HEK293 (cell line): ENCODE results near the gene RBM14.

Experiments
- CTCF ChIA-PET: fragments of 350-600 bp; formaldehyde crosslinking; extraction: SDS; loops from one replicate; lab custom pipeline; 2021; ENCODE audit warnings: antibody characterized with exemption; lab: Yijun Ruan, JAX
- POLR2A ChIA-PET: fragments of 300-600 bp; formaldehyde crosslinking; extraction: SDS; loops from one replicate; lab custom pipeline; 2020; ENCODE audit warnings: antibody characterized with exemption, inconsistent platforms; lab: Yijun Ruan, JAX
- H3K27ac ChIP-seq: fragments of 200-500 bp; sonication (Bioruptor generic); 2 replicates; pipeline ENCODE4 v1.5.1; 2014; ENCODE audit warnings: low read depth, low read length, control low read depth, inconsistent platforms; ENCODE audit errors: extremely low read depth
- H3K36me3 ChIP-seq, 2 experiments: fragments of 200-500 bp in 1 of 2; sonication (Bioruptor generic) in 1 of 2; 1 replicate in 1 of 2; 2 replicates in 1 of 2; pipeline ENCODE4 v1.5.1; 2014 to 2017; ENCODE audit warnings: inconsistent platforms in 2 of 2, low read length in 2 of 2; ENCODE audit not compliant: control insufficient read depth in 2 of 2, insufficient read depth in 1 of 2
- H3K4me1 ChIP-seq: fragments of 200-500 bp; sonication (Bioruptor generic); 2 replicates; pipeline ENCODE4 v1.5.1; 2014; ENCODE audit warnings: mild to moderate bottlenecking, low read length, inconsistent platforms; ENCODE audit not compliant: control insufficient read depth, insufficient read depth
- H3K4me3 ChIP-seq: 2 replicates; pipeline ENCODE4 v1.5.1; 2011; ENCODE audit warnings: low read depth, mild to moderate bottlenecking, control low read depth, low read length, moderate library complexity
- H3K9me3 ChIP-seq: fragments of 200-500 bp; sonication (Bioruptor generic); 2 replicates; pipeline ENCODE4 v1.5.1; 2014; ENCODE audit warnings: low read depth, low read length, inconsistent platforms; ENCODE audit not compliant: control insufficient read depth, insufficient read depth
- BCL11A ChIP-seq: fragments of 450-650 bp; formaldehyde crosslinking; IDR thresholded peaks from 2 replicates; pipeline ENCODE4 v1.5.1; 2016; ENCODE audit warnings: low read depth, missing biosample characterization, missing genetic modification characterization
- BCL11B ChIP-seq: fragments of 450-650 bp; formaldehyde crosslinking; IDR thresholded peaks from 2 replicates; pipeline ENCODE4 v1.5.1; 2016; ENCODE audit warnings: low read depth, missing biosample characterization, missing genetic modification characterization
- GLI4 ChIP-seq: fragments of 450-650 bp; formaldehyde crosslinking; IDR thresholded peaks from 2 replicates; pipeline ENCODE4 v1.5.1; 2016; ENCODE audit warnings: missing biosample characterization, missing genetic modification characterization
- OSR2 ChIP-seq: fragments of 450-650 bp; formaldehyde crosslinking; IDR thresholded peaks from 2 replicates; pipeline ENCODE4 v1.5.1; 2016; ENCODE audit warnings: missing biosample characterization, missing genetic modification characterization
- SCRT2 ChIP-seq: fragments of 450-650 bp; formaldehyde crosslinking; IDR thresholded peaks from 2 replicates; pipeline ENCODE4 v1.5.1; 2016; ENCODE audit warnings: missing biosample characterization, missing genetic modification characterization
- WT1 ChIP-seq: fragments of 450-650 bp; formaldehyde crosslinking; IDR thresholded peaks from 2 replicates; pipeline ENCODE4 v1.5.1; 2016; ENCODE audit warnings: missing biosample characterization, missing genetic modification characterization
- ZBTB1 ChIP-seq: fragments of 450-650 bp; formaldehyde crosslinking; IDR thresholded peaks from 2 replicates; pipeline ENCODE4 v1.5.1; 2016; ENCODE audit warnings: missing biosample characterization, missing genetic modification characterization
- ZFP37 ChIP-seq: fragments of 450-650 bp; formaldehyde crosslinking; IDR thresholded peaks from 2 replicates; pipeline ENCODE4 v1.5.1; 2016; ENCODE audit warnings: missing biosample characterization, missing genetic modification characterization
- ZNF155 ChIP-seq: fragments of 450-650 bp; formaldehyde crosslinking; IDR thresholded peaks from 2 replicates; pipeline ENCODE4 v1.5.1; 2016; ENCODE audit warnings: missing biosample characterization, missing genetic modification characterization
- ZNF16 ChIP-seq: fragments of 450-650 bp; formaldehyde crosslinking; IDR thresholded peaks from 2 replicates; pipeline ENCODE4 v1.5.1; 2016; ENCODE audit warnings: low read depth, missing biosample characterization, missing genetic modification characterization
- ZNF184 ChIP-seq: fragments of 450-650 bp; IDR thresholded peaks from 2 replicates; pipeline ENCODE4 v1.5.1; 2018; ENCODE audit warnings: missing biosample characterization, mild to moderate bottlenecking, missing genetic modification characterization
- ZNF302 ChIP-seq: fragments of 450-650 bp; formaldehyde crosslinking; IDR thresholded peaks from 2 replicates; pipeline ENCODE4 v1.5.1; 2016; ENCODE audit warnings: missing biosample characterization, missing genetic modification characterization, low read depth
- ZNF324 ChIP-seq: fragments of 450-650 bp; formaldehyde crosslinking; IDR thresholded peaks from 2 replicates; pipeline ENCODE4 v1.5.1; 2016; ENCODE audit warnings: missing biosample characterization, missing genetic modification characterization
- ZNF335 ChIP-seq: fragments of 450-650 bp; formaldehyde crosslinking; conservative IDR thresholded peaks from 2 replicates; pipeline ENCODE4 v1.5.1; 2016; ENCODE audit warnings: missing biosample characterization, missing genetic modification characterization
- ZNF473 ChIP-seq: fragments of 450-650 bp; formaldehyde crosslinking; IDR thresholded peaks from 2 replicates; pipeline ENCODE4 v1.5.1; 2017; ENCODE audit warnings: missing biosample characterization, missing genetic modification characterization
- ZNF544 ChIP-seq: fragments of 450-650 bp; formaldehyde crosslinking; IDR thresholded peaks from 2 replicates; pipeline ENCODE4 v1.5.0; 2017; ENCODE audit warnings: missing biosample characterization, missing genetic modification characterization
- ZNF645 ChIP-seq: fragments of 450-650 bp; formaldehyde crosslinking; IDR thresholded peaks from 2 replicates; pipeline ENCODE4; 2016; ENCODE audit warnings: missing biosample characterization, missing genetic modification characterization
- ZNF701 ChIP-seq: fragments of 450-650 bp; formaldehyde crosslinking; IDR thresholded peaks from 2 replicates; pipeline ENCODE4 v1.5.1; 2016; ENCODE audit warnings: missing biosample characterization, missing genetic modification characterization
- ZSCAN23 ChIP-seq: fragments of 450-650 bp; formaldehyde crosslinking; IDR thresholded peaks from 2 replicates; pipeline ENCODE4 v1.5.1; 2016; ENCODE audit warnings: missing biosample characterization, missing genetic modification characterization
- ZSCAN5A ChIP-seq: fragments of 450-650 bp; formaldehyde crosslinking; IDR thresholded peaks from 2 replicates; pipeline ENCODE4 v1.5.1; 2016; ENCODE audit warnings: missing biosample characterization, missing genetic modification characterization
- TF ChIP-seq, protein P1 (sequence below): fragments of 450-650 bp; formaldehyde crosslinking; IDR thresholded peaks from 2 replicates; pipeline ENCODE4 v1.5.1; 2016; ENCODE audit warnings: missing biosample characterization, missing genetic modification characterization
- TF ChIP-seq, protein P2 (sequence below): fragments of 450-650 bp; IDR thresholded peaks from 2 replicates; pipeline ENCODE4 v1.5.1; 2018; ENCODE audit warnings: missing biosample characterization, missing genetic modification characterization
- TF ChIP-seq, protein P3 (sequence below): fragments of 450-650 bp; formaldehyde crosslinking; IDR thresholded peaks from 2 replicates; pipeline ENCODE4 v1.5.1; 2017; ENCODE audit warnings: missing biosample characterization, missing genetic modification characterization

Gene RBM14

DNA sequence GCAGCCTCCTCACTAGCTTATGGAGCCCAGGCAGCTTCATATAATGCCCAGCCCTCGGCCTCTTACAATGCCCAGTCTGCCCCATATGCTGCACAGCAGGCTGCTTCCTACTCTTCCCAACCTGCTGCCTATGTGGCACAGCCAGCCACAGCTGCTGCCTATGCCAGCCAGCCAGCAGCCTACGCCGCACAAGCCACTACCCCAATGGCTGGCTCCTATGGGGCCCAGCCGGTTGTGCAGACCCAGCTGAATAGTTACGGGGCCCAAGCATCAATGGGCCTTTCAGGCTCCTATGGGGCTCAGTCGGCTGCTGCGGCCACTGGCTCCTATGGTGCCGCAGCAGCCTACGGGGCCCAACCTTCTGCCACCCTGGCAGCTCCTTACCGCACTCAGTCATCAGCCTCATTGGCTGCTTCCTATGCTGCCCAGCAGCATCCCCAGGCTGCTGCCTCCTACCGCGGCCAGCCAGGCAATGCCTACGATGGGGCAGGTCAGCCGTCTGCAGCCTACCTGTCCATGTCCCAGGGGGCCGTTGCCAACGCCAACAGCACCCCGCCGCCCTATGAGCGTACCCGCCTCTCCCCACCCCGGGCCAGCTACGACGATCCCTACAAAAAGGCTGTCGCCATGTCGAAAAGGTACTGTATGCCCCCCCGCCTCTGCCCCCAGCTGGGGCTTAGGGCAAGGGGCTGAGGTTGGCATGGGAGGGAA, 8.8 kb downstream of the RBM14 start:
- ChIA-PET POLR2A (interaction anchor here (1.3 to 7.0 kb wide), 3 partner anchors 9 to 20 kb away, joined by 3 to 42 read pairs (median 15); partner anchors contain the start of genes RBM14 and RBM4), CTCF (interaction anchor here (1.7 kb wide), 1 partner anchor 32 kb away, joined by 4 read pairs; the partner anchor contains the start of genes CCDC87 and CCS)
- Histone ChIP-seq H3K27ac (no peak overlapping the region), H3K9me3 (no peaks in the 10 kb centered on the region), H3K36me3 (peaks cover 13 to 98% of the 10 kb centered on the region in 2 experiments; a peak in 2 of 3 replicates), H3K4me3 (no peak overlapping the region), H3K4me1 (0 out of 2 replicates have a peak, but pooled peaks cover 3% of the 10 kb centered on the region)
- TF ChIP-seq ZNF324 (tag by site-specific recombination) (no peak), OSR2 (tag by site-specific recombination) (no peak), ZNF701 (tag by site-specific recombination) (no peak), ZBTB1 (no peak), ZNF302 (tag by site-specific recombination) (no peak), ZNF645 (no peak), WT1 (tag by site-specific recombination) (no peak)
- TF ChIP-seq, protein P1, sequence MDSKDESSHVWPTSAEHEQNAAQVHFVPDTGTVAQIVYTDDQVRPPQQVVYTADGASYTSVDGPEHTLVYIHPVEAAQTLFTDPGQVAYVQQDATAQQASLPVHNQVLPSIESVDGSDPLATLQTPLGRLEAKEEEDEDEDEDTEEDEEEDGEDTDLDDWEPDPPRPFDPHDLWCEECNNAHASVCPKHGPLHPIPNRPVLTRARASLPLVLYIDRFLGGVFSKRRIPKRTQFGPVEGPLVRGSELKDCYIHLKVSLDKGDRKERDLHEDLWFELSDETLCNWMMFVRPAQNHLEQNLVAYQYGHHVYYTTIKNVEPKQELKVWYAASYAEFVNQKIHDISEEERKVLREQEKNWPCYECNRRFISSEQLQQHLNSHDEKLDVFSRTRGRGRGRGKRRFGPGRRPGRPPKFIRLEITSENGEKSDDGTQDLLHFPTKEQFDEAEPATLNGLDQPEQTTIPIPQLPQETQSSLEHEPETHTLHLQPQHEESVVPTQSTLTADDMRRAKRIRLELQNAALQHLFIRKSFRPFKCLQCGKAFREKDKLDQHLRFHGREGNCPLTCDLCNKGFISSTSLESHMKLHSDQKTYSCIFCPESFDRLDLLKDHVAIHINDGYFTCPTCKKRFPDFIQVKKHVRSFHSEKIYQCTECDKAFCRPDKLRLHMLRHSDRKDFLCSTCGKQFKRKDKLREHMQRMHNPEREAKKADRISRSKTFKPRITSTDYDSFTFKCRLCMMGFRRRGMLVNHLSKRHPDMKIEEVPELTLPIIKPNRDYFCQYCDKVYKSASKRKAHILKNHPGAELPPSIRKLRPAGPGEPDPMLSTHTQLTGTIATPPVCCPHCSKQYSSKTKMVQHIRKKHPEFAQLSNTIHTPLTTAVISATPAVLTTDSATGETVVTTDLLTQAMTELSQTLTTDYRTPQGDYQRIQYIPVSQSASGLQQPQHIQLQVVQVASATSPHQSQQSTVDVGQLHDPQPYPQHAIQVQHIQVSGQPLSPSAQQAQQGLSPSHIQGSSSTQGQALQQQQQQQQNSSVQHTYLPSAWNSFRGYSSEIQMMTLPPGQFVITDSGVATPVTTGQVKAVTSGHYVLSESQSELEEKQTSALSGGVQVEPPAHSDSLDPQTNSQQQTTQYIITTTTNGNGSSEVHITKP (tag by site-specific recombination): no peak

DNA sequence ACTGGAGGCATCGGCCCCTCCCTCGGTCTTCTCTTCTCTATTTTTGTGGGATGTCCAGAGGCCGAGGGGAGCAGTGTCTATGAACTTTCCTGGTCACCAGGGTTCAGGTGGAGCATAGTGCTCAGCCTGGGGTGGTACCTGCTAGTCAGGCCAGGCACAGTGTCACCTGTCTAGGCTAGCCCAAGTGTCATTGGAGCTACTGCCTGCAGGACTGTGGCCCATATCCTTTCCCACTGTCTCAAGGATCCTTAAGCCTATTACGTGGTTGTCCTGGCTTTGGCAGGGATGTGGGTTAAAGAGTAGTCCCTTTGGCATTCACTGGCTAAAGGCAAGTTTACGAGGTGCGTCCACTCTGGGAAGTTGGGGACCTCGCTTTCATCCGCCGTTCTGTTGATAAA, 9.3 kb downstream of the RBM14 start:
- TF ChIP-seq ZFP37 (tag by site-specific recombination) (no peak), ZNF184 (tag by site-specific recombination) (no peak), ZSCAN23 (tag by site-specific recombination) (no peak), BCL11B (tag by site-specific recombination) (no peak), ZNF544 (no peak), SCRT2 (tag by site-specific recombination) (no peak), BCL11A (no peak), ZSCAN5A (tag by site-specific recombination) (no peak), ZNF16 (tag by site-specific recombination) (no peak), ZNF335 (tag by site-specific recombination) (no peak), ZNF473 (tag by site-specific recombination) (no peak), ZNF155 (tag by site-specific recombination) (no peak), GLI4 (tag by site-specific recombination) (no peak)
- TF ChIP-seq, protein P2, sequence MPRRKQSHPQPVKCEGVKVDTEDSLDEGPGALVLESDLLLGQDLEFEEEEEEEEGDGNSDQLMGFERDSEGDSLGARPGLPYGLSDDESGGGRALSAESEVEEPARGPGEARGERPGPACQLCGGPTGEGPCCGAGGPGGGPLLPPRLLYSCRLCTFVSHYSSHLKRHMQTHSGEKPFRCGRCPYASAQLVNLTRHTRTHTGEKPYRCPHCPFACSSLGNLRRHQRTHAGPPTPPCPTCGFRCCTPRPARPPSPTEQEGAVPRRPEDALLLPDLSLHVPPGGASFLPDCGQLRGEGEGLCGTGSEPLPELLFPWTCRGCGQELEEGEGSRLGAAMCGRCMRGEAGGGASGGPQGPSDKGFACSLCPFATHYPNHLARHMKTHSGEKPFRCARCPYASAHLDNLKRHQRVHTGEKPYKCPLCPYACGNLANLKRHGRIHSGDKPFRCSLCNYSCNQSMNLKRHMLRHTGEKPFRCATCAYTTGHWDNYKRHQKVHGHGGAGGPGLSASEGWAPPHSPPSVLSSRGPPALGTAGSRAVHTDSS: no peak
- TF ChIP-seq, protein P3, sequence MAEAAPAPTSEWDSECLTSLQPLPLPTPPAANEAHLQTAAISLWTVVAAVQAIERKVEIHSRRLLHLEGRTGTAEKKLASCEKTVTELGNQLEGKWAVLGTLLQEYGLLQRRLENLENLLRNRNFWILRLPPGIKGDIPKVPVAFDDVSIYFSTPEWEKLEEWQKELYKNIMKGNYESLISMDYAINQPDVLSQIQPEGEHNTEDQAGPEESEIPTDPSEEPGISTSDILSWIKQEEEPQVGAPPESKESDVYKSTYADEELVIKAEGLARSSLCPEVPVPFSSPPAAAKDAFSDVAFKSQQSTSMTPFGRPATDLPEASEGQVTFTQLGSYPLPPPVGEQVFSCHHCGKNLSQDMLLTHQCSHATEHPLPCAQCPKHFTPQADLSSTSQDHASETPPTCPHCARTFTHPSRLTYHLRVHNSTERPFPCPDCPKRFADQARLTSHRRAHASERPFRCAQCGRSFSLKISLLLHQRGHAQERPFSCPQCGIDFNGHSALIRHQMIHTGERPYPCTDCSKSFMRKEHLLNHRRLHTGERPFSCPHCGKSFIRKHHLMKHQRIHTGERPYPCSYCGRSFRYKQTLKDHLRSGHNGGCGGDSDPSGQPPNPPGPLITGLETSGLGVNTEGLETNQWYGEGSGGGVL: no peak
- ChIA-PET POLR2A (interaction anchor here (2.7 to 7.0 kb wide), 2 partner anchors 9 to 12 kb away, joined by 15 to 42 read pairs; partner anchors contain the start of genes RBM14 and RBM4), CTCF (interaction anchor here (1.7 kb wide), 1 partner anchor 33 kb away, joined by 4 read pairs; the partner anchor contains the start of genes CCDC87 and CCS)
- 0 out of 2 replicates have a peak, but pooled peaks cover 3% of the 10 kb centered on the region for H3K4me1 ChIP-seq
- no peak overlapping the region for H3K27ac ChIP-seq
- H3K36me3 ChIP-seq: peaks cover 16 to 97% of the 10 kb centered on the region in 2 experiments; a peak in 2 of 3 replicates
- H3K4me3 ChIP-seq: no peak overlapping the region
- H3K9me3 ChIP-seq: no peaks in the 10 kb centered on the region
